Activated CD4-positive, alpha-beta T cell treated with anti-CD3 and anti-CD28 coated beads, Interleukin-2, amount 10 ng/mL, durations not matched to agents 7 days and 5 days (primary cell): ENCODE measurements around the gene CDH18. TPM values are rescaled to one million over a fixed set of nuclear protein-coding genes. Genes with fewer than 3 reads are reported as not detected.
"Not testable (repeated sequence)": the region's sequence is repeated elsewhere in the genome, so short reads cannot be mapped to it uniquely, and the experiment has no call there.

ENCODE experiments used
- CTCF ChIA-PET: fragments of 350-600 bp; sonication (Branson Sonifier 250); formaldehyde crosslinking; loops from one replicate; lab custom pipeline; 2021; ENCODE audit warnings: antibody characterized with exemption; lab: Charles Lee
- POLR2A ChIA-PET: fragments of 350-600 bp; sonication (Branson Sonifier 250); formaldehyde crosslinking; loops from one replicate; lab custom pipeline; 2021; ENCODE audit warnings: antibody characterized with exemption; lab: Charles Lee
- DNase-seq: peaks from one replicate; pipeline ENCODE4 v3.0.0-alpha.2; 2020
- H3K27ac Mint-ChIP-seq: one replicate; pipeline ENCODE4 v1.8.0; 2021; ENCODE audit warnings: mild to moderate bottlenecking, moderate library complexity, mixed read lengths
- H3K27me3 Mint-ChIP-seq: one replicate; pipeline ENCODE4 v1.8.0; 2021; ENCODE audit warnings: mixed read lengths
- H3K36me3 Mint-ChIP-seq: one replicate; pipeline ENCODE4 v1.8.0; 2021; ENCODE audit warnings: low read depth, mixed read lengths
- H3K4me1 Mint-ChIP-seq: one replicate; pipeline ENCODE4 v1.8.0; 2021; ENCODE audit warnings: mixed read lengths
- H3K4me3 Mint-ChIP-seq: one replicate; pipeline ENCODE4 v1.8.0; 2021; ENCODE audit warnings: mild to moderate bottlenecking, moderate library complexity, mixed read lengths
- H3K9me3 Mint-ChIP-seq: one replicate; pipeline ENCODE4 v1.8.0; 2021; ENCODE audit warnings: mixed read lengths
- total RNA-seq, 2 experiments: library from RNA; stranded (reverse); gene quantifications; one replicate each; pipeline ENCODE4 v1.2.3, GENCODE V29; 2021

CDH18 gene
- total RNA-seq, 2 experiments from 2014 or later = not detected

DNA sequence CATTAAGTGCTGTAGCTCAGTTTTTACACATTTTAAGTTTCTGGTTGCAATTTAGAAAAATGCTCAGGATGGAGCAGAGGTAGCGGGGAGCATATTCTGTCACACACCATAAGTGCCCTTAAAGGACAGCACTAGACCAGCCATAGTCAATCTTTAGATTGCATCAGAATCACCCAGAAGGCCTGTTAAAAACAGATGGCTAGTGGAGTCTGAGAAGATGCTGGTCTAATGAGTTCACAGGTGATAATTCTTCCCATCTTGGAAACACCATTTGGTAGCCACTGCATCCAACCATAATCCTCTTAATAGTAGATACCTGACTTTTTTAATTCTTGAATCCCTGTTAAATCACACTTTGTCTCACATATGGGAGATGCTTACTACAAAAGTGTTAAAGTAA is 113.2 kb downstream of the CDH18 start:
- Mint-ChIP-seq H3K4me3 (no peak overlapping the region), H3K9me3 (peaks cover 9% of the 10 kb centered on the region), H3K27me3 (no peaks in the 10 kb centered on the region), H3K36me3 (no peaks in the 10 kb centered on the region), H3K4me1 (no peaks in the 10 kb centered on the region), H3K27ac (no peak overlapping the region)
- CTCF ChIA-PET = no interaction called here
- POLR2A ChIA-PET = no interaction called here
- no peak for DNase-seq

DNA sequence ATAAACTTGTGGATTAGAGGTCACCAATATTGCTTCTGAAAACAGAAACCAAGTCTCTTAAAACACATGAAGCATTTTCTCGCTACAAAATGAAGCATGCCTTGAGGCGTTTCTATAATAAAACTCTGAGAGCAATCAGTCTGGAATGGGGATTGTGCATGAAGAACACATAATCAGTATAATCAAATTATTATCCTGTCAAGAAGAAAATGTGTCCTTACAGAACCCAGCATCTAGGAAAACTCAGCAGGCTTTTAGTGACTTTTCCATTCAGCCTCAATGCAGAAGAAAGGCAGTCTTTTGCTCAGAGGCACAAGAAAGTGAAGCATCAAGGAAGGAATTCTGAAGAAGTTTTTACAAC is 121.9 kb downstream of the CDH18 start:
- H3K27ac Mint-ChIP-seq = no peak overlapping the region
- DNase-seq = no peak
- H3K4me3 Mint-ChIP-seq = no peak overlapping the region
- no peaks in the 10 kb centered on the region for H3K4me1 Mint-ChIP-seq
- H3K9me3 Mint-ChIP-seq = peaks cover 17% of the 10 kb centered on the region
- no peaks in the 10 kb centered on the region for H3K27me3 Mint-ChIP-seq
- ChIA-PET POLR2A (no interaction called here), CTCF (no interaction called here)
- no peaks in the 10 kb centered on the region for H3K36me3 Mint-ChIP-seq

DNA sequence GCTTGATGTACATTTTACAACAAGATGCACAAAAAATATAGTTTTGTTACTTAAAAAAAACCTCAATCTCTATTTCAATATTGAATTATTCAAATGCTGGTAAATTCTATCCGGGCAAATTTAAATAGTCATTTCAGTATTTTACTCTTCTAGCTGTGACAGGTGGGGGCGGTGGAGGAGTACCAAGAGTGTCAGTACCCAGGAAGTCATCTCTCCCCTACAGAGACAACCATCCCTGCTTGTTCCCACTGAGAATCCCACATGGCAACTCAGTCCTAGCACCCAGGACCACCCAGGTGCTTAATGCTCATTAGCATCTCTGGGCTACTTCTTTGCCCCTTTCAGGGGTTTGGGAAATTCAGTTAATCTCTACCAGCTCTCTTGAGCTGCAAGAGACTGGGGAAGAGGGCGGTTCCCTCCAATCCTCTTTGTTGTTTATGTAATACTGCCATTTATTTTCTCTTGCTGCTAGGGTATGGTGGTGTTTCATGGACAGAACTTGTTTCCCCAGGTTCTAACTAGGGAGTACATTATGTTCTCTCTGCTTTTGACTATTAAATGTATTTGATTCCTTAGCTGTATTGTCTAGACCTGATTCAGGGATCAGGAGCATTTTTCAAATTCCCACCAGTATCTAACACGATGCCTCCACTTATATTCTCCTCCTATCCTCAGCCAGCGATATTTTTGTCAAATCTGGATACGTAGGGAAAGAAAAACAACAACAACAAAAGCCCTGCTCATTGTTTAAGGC is 122.5 kb downstream of the CDH18 start:
- peaks cover 17% of the 10 kb centered on the region for H3K9me3 Mint-ChIP-seq
- CTCF ChIA-PET = no interaction called here
- no peak overlapping the region for H3K4me3 Mint-ChIP-seq
- H3K4me1 Mint-ChIP-seq = no peaks in the 10 kb centered on the region
- POLR2A ChIA-PET = no interaction called here
- no peak overlapping the region for H3K27ac Mint-ChIP-seq
- no peak for DNase-seq
- no peaks in the 10 kb centered on the region for H3K27me3 Mint-ChIP-seq
- no peaks in the 10 kb centered on the region for H3K36me3 Mint-ChIP-seq

DNA sequence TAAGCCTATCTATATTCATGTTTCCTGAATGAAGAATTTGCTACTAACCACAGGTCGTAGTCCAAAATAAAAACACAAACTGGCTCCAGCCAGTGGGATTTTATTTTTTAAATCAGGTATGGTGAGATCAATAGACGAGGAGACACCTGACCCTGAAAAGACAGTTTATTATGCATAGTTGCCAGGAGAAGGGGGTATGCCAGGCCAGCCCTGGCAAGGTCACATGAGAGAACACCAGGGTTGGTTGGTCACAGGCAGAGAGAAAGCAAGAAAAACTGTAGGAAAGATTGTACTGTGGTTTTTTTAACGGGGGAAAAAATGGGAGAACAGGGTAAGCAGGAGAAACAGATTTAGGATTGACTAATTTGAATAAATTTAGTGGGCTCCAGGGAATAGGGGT is 125.3 kb downstream of the CDH18 start:
- no peaks in the 10 kb centered on the region for H3K36me3 Mint-ChIP-seq
- peaks cover 17% of the 10 kb centered on the region for H3K9me3 Mint-ChIP-seq
- no peaks in the 10 kb centered on the region for H3K4me1 Mint-ChIP-seq
- H3K27ac Mint-ChIP-seq = no peak overlapping the region
- no peak for DNase-seq
- CTCF ChIA-PET = no interaction called here
- H3K27me3 Mint-ChIP-seq = no peaks in the 10 kb centered on the region
- POLR2A ChIA-PET = no interaction called here
- no peak overlapping the region for H3K4me3 Mint-ChIP-seq

DNA sequence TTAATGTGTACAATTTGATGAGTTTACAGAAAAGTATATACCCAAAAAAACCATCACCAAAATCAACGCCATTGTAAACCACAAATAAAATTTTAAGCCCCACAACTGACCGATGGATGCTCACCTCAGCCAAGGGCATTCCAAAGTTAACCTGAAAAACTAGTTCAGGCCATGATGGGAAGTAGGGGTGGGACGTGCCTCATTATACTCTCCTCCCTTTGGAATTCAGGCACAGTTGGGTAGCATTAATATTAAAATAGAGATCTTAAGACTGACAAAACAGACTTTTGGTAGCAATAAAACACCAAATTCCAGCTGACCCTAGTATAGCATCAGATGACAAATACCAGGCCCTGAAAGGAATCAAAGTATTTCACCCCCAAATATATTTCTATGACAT is 129.0 kb downstream of the CDH18 start:
- H3K27me3 Mint-ChIP-seq = no peaks in the 10 kb centered on the region
- ChIA-PET CTCF (no interaction called here), POLR2A (no interaction called here)
- no peak overlapping the region for H3K4me3 Mint-ChIP-seq
- peaks cover 10% of the 10 kb centered on the region for H3K9me3 Mint-ChIP-seq
- H3K27ac Mint-ChIP-seq = no peak overlapping the region
- no peaks in the 10 kb centered on the region for H3K4me1 Mint-ChIP-seq
- no peaks in the 10 kb centered on the region for H3K36me3 Mint-ChIP-seq
- no peak for DNase-seq

DNA sequence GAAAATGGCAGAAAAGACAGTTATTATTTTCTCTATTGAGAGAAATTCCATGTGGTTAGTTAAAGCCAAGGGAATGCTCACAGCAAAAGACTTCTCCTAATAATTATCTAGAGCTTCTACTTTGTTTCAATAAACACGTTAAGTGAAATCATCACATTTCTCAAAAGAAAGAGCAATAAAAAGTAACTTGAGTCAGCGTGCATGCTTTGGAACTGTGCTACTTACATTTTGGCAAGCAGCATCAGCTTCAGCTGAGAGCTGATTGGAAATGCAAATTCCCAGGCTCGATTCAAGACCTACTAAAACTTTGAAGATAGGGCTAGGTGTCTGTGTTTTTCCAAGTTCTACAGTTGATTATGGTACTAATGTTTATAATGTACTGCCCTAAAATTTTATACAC is 132.1 kb downstream of the CDH18 start:
- POLR2A ChIA-PET = no interaction called here
- H3K27ac Mint-ChIP-seq = no peak overlapping the region

DNA sequence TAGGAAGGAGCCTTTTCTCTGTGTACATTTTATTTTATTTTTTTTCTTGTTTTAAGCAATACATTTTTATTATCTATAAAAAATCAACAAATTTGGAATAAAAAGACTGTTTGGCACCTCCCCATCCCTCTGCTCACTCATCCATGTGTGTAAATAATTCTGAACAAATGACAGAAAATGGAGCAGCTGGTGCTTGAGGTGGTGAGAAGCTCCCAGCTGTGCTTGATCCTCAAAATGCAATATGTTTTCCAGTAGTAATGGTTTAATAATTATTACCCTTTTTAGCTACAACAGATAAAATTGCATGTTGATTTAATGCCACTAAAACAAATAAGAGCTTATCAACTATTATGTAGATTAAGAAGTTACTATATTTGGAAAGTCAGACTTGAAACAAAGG is 132.5 kb downstream of the CDH18 start:
- H3K36me3 Mint-ChIP-seq = no peaks in the 10 kb centered on the region
- no peaks in the 10 kb centered on the region for H3K27me3 Mint-ChIP-seq
- no peak overlapping the region for H3K4me3 Mint-ChIP-seq
- H3K9me3 Mint-ChIP-seq = peaks cover 2% of the 10 kb centered on the region
- CTCF ChIA-PET = no interaction called here
- POLR2A ChIA-PET = no interaction called here
- H3K27ac Mint-ChIP-seq = no peak overlapping the region
- no peaks in the 10 kb centered on the region for H3K4me1 Mint-ChIP-seq
- no peak for DNase-seq

More for the DNA sequence above, 132.1 kb downstream of the CDH18 start:
- Mint-ChIP-seq H3K27me3 (no peaks in the 10 kb centered on the region), H3K36me3 (no peaks in the 10 kb centered on the region), H3K9me3 (peaks cover 2% of the 10 kb centered on the region), H3K4me3 (no peak overlapping the region), H3K4me1 (no peaks in the 10 kb centered on the region)
- CTCF ChIA-PET = no interaction called here
- no peak for DNase-seq

DNA sequence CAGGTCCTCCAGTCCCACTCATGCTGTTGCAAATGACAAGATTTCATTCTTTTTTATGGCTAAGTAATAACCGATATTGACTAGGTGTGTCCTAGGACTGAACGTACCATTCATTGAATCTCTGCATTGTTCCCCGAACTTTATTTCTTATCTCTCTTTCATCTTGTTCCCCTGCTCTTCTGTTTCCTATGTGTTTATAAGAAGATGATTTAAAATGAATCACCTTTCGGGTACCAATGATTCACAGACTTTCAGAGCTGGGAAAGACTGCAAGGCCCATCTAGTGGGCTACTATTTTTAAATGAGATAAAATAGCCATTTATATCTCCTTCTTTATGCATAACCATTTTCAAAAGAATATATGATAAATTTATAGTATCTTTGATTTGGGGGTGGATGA is 133.0 kb downstream of the CDH18 start:
- no peak overlapping the region for H3K27ac Mint-ChIP-seq
- no peaks in the 10 kb centered on the region for H3K36me3 Mint-ChIP-seq
- CTCF ChIA-PET = interaction anchor here (0.6 kb wide), 1 partner anchor 141 kb away, joined by 5 read pairs; no protein-coding TSS in a partner anchor
- H3K27me3 Mint-ChIP-seq = no peaks in the 10 kb centered on the region
- H3K9me3 Mint-ChIP-seq = peaks cover 2% of the 10 kb centered on the region
- H3K4me1 Mint-ChIP-seq = no peaks in the 10 kb centered on the region
- no peak for DNase-seq
- no peak overlapping the region for H3K4me3 Mint-ChIP-seq
- POLR2A ChIA-PET = no interaction called here

DNA sequence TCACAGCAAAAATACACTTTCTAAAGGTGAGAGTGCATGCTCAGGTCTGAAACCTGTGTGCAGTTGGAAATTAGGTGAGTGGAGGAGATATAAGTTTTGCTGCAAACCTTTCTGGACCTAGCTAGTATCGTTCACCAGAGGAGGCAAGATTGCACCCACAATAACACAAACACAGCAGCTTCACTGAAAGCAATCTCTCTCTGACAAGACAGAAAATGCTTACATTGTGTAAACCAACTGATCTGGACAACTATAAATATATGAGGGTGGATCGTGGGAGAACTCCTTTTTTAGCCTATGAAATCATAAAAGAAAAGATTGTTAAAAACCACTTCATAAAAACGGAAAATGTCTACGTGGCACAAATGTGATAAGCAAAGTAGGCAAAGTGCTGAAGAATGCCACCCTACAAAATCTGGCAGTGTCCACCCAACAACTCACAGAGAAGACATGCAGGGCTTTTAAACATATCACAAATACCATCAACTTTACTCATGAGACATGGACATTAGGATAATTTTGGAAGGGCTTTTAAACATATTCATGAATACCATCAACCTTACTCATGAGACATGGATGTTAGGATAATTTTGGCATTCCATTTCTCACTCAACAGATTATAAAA is 134.3 kb downstream of the CDH18 start:
- H3K27me3 Mint-ChIP-seq = no peaks in the 10 kb centered on the region
- ChIA-PET CTCF (no interaction called here), POLR2A (no interaction called here)
- no peaks in the 10 kb centered on the region for H3K36me3 Mint-ChIP-seq
- no peak overlapping the region for H3K4me3 Mint-ChIP-seq
- no peaks in the 10 kb centered on the region for H3K4me1 Mint-ChIP-seq
- no peak for DNase-seq
- H3K27ac Mint-ChIP-seq = no peak overlapping the region
- peaks cover 2% of the 10 kb centered on the region for H3K9me3 Mint-ChIP-seq

DNA sequence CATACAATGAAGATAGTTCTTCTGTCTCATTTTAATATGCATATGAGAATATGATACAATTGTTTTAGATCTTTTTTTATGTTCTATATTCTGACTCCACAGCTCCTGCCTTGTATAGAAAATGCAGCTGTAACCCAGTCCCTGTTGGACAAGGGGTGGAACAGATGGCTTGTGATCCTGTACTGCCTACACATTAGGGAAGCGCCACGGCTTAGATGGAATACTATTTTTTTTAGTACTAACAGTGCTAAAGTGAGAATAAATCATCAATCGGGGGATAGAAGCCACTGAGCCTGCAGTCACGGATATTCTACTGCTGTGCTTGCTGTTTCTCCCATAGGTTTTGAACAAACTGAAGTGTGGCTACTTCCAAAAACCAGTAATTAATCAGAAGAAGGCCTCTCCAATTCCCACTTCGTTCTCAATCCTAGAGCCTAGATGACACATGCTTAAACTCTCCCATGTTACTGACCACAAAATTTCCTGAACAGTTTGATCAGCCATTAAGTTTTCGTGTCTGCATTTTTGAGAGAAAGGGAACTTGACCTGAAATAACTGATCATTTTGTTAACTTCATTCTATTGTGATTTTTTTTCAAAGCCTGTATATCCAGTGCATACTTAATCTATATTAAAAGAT is 150.3 kb downstream of the CDH18 start:
- POLR2A ChIA-PET = no interaction called here
- CTCF ChIA-PET = no interaction called here

DNA sequence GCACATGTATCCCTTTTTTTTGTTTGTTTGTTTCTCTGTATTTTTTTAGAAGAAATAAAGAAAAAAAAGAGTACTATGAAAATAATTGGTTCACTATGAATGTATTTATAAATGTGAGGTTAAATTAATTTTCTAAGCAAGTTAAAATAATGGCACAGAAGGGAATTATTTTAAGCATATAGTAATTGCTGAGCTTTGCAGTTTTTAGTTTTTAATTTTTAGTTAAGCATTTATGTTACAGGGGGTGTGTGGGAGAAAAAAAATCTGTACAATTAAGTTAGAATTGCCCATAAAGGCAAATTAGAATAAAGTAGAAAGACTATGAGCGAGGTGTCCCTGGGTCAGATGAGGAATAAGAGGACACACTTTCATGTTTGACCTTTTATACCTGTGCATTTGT is 152.6 kb downstream of the CDH18 start:
- no peaks in the 10 kb centered on the region for H3K36me3 Mint-ChIP-seq
- DNase-seq = no peak
- ChIA-PET POLR2A (no interaction called here), CTCF (no interaction called here)
- H3K4me1 Mint-ChIP-seq = no peaks in the 10 kb centered on the region
- peaks cover 21% of the 10 kb centered on the region for H3K9me3 Mint-ChIP-seq
- no peaks in the 10 kb centered on the region for H3K27me3 Mint-ChIP-seq
- no peak overlapping the region for H3K4me3 Mint-ChIP-seq
- H3K27ac Mint-ChIP-seq = no peak overlapping the region

More for the DNA sequence above, 150.3 kb downstream of the CDH18 start:
- H3K27ac Mint-ChIP-seq = no peak overlapping the region
- no peaks in the 10 kb centered on the region for H3K36me3 Mint-ChIP-seq
- DNase-seq = no peak
- peaks cover 21% of the 10 kb centered on the region for H3K9me3 Mint-ChIP-seq
- H3K4me1 Mint-ChIP-seq = no peaks in the 10 kb centered on the region
- H3K27me3 Mint-ChIP-seq = no peaks in the 10 kb centered on the region
- H3K4me3 Mint-ChIP-seq = no peak overlapping the region

DNA sequence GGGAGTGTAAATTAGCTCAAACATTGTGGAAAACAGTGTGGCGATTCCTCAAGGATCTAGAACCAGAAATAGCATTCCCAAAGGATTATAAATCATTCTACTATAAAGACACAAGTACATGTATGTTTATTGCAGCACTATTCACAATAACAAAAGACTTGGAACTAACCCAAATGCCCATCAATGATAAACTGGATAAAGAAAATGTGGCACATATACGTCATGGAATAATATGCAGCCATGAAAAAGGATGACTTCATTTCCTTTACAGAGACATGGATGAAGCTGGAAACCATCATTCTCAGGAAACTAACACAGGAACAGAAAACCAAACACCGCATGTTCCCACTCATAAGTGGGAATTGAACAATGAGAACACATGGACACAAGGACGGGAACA is 175.3 kb downstream of the CDH18 start:
- H3K9me3 Mint-ChIP-seq = peaks cover 10% of the 10 kb centered on the region

DNA sequence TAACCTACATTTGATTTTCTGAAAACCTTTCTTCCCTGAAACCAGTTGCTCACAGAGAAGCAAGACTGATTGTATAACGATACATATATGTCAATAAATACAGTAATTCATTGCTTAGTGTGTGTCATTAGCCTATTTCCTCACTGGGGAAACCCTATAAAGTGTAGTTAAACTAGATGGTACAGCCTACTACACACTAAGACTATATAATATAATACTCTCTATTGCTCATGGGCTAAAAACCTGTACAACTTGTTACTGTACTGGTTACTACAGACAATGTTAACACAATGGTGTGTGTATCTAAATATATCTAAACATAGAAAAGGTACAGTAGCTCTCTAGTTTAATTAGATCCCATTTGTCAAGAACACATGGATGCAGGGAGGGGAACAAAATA is 181.2 kb downstream of the CDH18 start:
- no peaks in the 10 kb centered on the region for H3K4me1 Mint-ChIP-seq
- peaks cover 4% of the 10 kb centered on the region for H3K9me3 Mint-ChIP-seq
- no peaks in the 10 kb centered on the region for H3K36me3 Mint-ChIP-seq
- H3K4me3 Mint-ChIP-seq = no peak overlapping the region
- ChIA-PET CTCF (no interaction called here), POLR2A (no interaction called here)
- DNase-seq = no peak
- no peak overlapping the region for H3K27ac Mint-ChIP-seq
- H3K27me3 Mint-ChIP-seq = no peaks in the 10 kb centered on the region

More for the DNA sequence above, 175.3 kb downstream of the CDH18 start:
- CTCF ChIA-PET, H3K36me3 Mint-ChIP-seq, DNase-seq, H3K4me1 Mint-ChIP-seq, H3K27me3 Mint-ChIP-seq, POLR2A ChIA-PET, H3K27ac Mint-ChIP-seq, H3K4me3 Mint-ChIP-seq: not testable (repeated sequence)
